K562 (cell line): ENCODE data around the gene PSMA2. TPM values are rescaled to one million over a fixed set of nuclear protein-coding genes. Genes with fewer than 3 reads are reported as not detected.

Experiments
- BACH1 ChIP-seq: fragments of 200-800 bp; sonication (Bioruptor generic); IDR thresholded peaks from 2 replicates; pipeline ENCODE4 v1.6.1; 2016; ENCODE audit warnings: missing genetic modification characterization, missing compliant biosample characterization
- CBX2 ChIP-seq: fragments of 200-600 bp; sonication (generic); IDR thresholded peaks from one replicate; pipeline ENCODE4 v1.6.1; 2012; ENCODE audit warnings: mild to moderate bottlenecking, low read length, inconsistent platforms; ENCODE audit not compliant: insufficient read depth, poor library complexity, severe bottlenecking
- NFYB ChIP-seq: IDR thresholded peaks from 2 replicates; pipeline ENCODE4 v1.6.1; 2011; ENCODE audit warnings: mild to moderate bottlenecking, moderate library complexity; ENCODE audit not compliant: insufficient read length; ENCODE audit errors: extremely low read depth
- PRDM10 ChIP-seq: fragments of 450-650 bp; IDR thresholded peaks from 2 replicates; pipeline ENCODE4 v1.6.1; 2018; ENCODE audit not compliant: partially characterized antibody
- PTRF ChIP-seq: fragments of 450-650 bp; IDR thresholded peaks from 2 replicates; pipeline ENCODE4 v1.6.1; 2016; ENCODE audit warnings: mild to moderate bottlenecking, missing genetic modification characterization, missing compliant biosample characterization
- RAD51 ChIP-seq: fragments of 450-650 bp; IDR thresholded peaks from 2 replicates; pipeline ENCODE4 v1.7.1; 2016; ENCODE audit warnings: low read depth, mild to moderate bottlenecking, borderline replicate concordance
- REST ChIP-seq, 2 experiments: fragments of 450-650 bp; formaldehyde crosslinking in 1 of 2; IDR thresholded peaks; 2 replicates each; pipeline versions ENCODE4 v1.4.0 to v1.6.1; 2014 to 2020; ENCODE audit warnings: mild to moderate bottlenecking in 2 of 2, borderline replicate concordance in 1 of 2, low read depth in 1 of 2
- TOE1 ChIP-seq, 2 experiments: fragments of 450-650 bp in 1 of 2; sonication (generic) in 1 of 2; formaldehyde crosslinking in 1 of 2; IDR thresholded peaks; 2 replicates each; pipeline versions ENCODE4 v1.7.1 to v1.8.0; 2016 to 2022; ENCODE audit warnings: borderline replicate concordance in 2 of 2, mild to moderate bottlenecking in 2 of 2, antibody characterized with exemption in 1 of 2, inconsistent platforms in 1 of 2, low read depth in 1 of 2, missing genetic modification reagents in 1 of 2, moderate library complexity in 1 of 2
- ZNF143 ChIP-seq: sonication (generic); formaldehyde crosslinking; IDR thresholded peaks from 2 replicates; pipeline ENCODE4 v1.9.0; 2022; ENCODE audit warnings: mild to moderate bottlenecking, missing genetic modification reagents
- polyA plus RNA-seq, 8 experiments: library from polyadenylated mRNA; depleted of rRNA in 4 of 8; stranded (reverse) in 5 of 8; unstranded in 3 of 8; fragments of >200 nt; fragmentation: Nextera tagmentation in 2 of 8; fragmentation: Illumina TruSeq in 1 of 8; extraction: Ambion mirVana in 2 of 8; extraction: Trizol in 1 of 8; gene quantifications; 2 replicates each; pipeline versions ENCODE4 v1.2.1 to v1.2.3, GENCODE V29; 2011 to 2014; ENCODE audit warnings: inconsistent platforms in 1 of 8, missing spikeins in 1 of 8
- total RNA-seq, 7 experiments: library from RNA; depleted of rRNA in 6 of 7; stranded (reverse); fragments of >200 nt in 6 of 7; fragmentation: Illumina TruSeq in 2 of 7; extraction: Trizol in 2 of 7; gene quantifications; 2 replicates each; pipeline versions ENCODE4 v1.2.1 to v1.2.3, GENCODE V29; 2011 to 2021; ENCODE audit warnings: low replicate concordance in 1 of 7
- TF ChIP-seq, protein P1 (sequence below): fragments of 450-650 bp; formaldehyde crosslinking; IDR thresholded peaks from 2 replicates; pipeline ENCODE4 v1.4.0; 2020; ENCODE audit warnings: mild to moderate bottlenecking, mixed read lengths

The PSMA2 gene
- total and polyA plus RNA-seq, 9 of the 15 experiments (the other 6 are each of a cell fraction or from before 2014, with no cell fraction given) = 91.7 to 1,070 (median 213) TPM

GRCh38 chr7:42972699-42973500, 40.9 kb upstream of the PSMA2 start (continued):
- TF ChIP-seq PRDM10 (peak; percentile 74), TOE1 (IDR thresholded peaks at IDR 0.05; ENCODE audit: borderline replicate concordance) (peak; percentile 94), TOE1 (CRISPR knock-in tag; IDR thresholded peaks at IDR 0.05; ENCODE audit: borderline replicate concordance, low read depth) (no peak), NFYB (peak; percentile 98), ZNF143 (CRISPR knock-in tag) (peak; percentile 60; the same call in 1 of the 2 replicates), PTRF (no peak), BACH1 (no peak), RAD51 (peak; percentile 94), CBX2 (no peak), REST (IDR thresholded peaks at IDR 0.05; ENCODE audit: borderline replicate concordance) (peak; percentile 33; the same call in 1 of the 2 replicates), REST (CRISPR knock-in tag; IDR thresholded peaks at IDR 0.05; ENCODE audit: low read depth) (no peak)
- TF ChIP-seq, protein P1, sequence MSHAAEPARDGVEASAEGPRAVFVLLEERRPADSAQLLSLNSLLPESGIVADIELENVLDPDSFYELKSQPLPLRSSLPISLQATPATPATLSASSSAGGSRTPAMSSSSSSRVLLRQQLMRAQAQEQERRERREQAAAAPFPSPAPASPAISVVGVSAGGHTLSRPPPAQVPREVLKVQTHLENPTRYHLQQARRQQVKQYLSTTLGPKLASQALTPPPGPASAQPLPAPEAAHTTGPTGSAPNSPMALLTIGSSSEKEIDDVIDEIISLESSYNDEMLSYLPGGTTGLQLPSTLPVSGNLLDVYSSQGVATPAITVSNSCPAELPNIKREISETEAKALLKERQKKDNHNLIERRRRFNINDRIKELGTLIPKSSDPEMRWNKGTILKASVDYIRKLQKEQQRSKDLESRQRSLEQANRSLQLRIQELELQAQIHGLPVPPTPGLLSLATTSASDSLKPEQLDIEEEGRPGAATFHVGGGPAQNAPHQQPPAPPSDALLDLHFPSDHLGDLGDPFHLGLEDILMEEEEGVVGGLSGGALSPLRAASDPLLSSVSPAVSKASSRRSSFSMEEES (CRISPR knock-in tag) = peak; percentile 91
